Measurements from ENCODE around the gene RHOF. TPM values are rescaled to one million over a fixed set of nuclear protein-coding genes. Genes with fewer than 3 reads are reported as not detected.

RHOF gene
- total RNA-seq, 1 donor from 2014 or later = 9.6 TPM

DNA sequence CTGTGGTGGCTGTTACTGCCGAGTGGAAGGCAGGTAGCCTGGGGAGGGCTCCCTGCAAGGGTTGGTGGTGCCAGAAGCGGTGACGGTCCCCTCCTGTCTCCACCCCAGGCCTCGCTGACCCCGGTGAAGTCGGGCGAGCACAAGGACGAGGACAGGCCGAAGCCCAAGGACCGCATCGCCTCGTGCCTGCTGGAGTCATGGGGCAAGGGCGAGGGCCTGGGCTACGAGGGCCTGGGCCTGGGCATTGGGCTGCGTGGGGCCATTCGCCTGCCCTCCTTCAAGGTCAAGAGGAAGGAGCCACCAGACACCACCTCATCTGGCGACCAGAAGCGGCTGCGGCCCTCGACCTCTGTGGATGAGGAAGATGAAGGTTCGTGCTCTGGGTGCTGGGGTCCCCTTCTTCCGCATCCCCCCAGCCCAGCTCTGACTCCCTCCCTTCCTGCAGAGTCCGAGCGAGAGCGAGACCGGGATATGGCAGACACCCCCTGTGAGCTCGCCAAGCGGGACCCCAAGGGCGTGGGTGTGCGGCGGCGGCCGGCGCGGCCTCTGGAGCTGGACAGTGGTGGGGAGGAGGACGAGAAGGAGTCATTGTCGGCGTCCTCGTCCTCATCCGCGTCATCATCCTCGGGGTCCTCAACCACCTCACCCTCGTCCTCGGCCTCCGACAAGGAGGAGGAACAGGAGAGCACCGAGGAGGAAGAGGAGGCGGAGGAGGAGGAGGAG lies 23.6 kb upstream of the RHOF start:
- no peak for DNase-seq (ENCODE audit: low spot score)
- peaks cover 18% of the 10 kb centered on the region for H3K36me3 Mint-ChIP-seq (ENCODE audit: low read depth)
- TF ChIP-seq, protein P1, sequence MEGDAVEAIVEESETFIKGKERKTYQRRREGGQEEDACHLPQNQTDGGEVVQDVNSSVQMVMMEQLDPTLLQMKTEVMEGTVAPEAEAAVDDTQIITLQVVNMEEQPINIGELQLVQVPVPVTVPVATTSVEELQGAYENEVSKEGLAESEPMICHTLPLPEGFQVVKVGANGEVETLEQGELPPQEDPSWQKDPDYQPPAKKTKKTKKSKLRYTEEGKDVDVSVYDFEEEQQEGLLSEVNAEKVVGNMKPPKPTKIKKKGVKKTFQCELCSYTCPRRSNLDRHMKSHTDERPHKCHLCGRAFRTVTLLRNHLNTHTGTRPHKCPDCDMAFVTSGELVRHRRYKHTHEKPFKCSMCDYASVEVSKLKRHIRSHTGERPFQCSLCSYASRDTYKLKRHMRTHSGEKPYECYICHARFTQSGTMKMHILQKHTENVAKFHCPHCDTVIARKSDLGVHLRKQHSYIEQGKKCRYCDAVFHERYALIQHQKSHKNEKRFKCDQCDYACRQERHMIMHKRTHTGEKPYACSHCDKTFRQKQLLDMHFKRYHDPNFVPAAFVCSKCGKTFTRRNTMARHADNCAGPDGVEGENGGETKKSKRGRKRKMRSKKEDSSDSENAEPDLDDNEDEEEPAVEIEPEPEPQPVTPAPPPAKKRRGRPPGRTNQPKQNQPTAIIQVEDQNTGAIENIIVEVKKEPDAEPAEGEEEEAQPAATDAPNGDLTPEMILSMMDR (IDR thresholded peaks at IDR 0.05) = no peak

DNA sequence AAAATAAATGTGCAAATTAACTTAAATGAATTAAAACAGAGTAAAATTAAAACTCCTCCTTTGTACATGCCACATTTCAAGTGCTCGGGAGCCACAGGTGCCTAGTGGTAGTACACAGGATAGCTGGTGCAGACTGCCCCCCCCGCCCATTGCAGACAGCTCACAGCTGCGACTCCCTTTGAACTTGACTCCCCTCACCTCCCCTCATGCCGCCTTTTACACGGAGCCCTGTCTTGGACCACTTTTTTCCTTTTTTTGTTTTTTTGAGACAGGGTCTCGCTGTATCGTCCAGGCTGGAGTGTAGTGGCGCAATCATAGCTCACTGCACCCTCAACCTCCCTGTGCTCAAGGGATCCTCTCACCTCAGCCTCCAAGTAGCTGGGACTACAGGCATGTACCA lies 21.8 kb upstream of the RHOF start:
- Mint-ChIP-seq H3K27me3 (ENCODE audit: low read depth) (no peaks in the 10 kb centered on the region), H3K36me3 (ENCODE audit: low read depth) (peaks cover 15% of the 10 kb centered on the region), H3K4me1 (ENCODE audit: low read depth) (peaks cover 29% of the 10 kb centered on the region), H3K27ac (ENCODE audit: unreplicated experiment) (peak overlapping the region; percentile 57), H3K4me3 (ENCODE audit: unreplicated experiment) (no peak overlapping the region), H3K9me3 (ENCODE audit: low read depth) (no peaks in the 10 kb centered on the region)
- DNase-seq (ENCODE audit: low spot score) = no peak
- TF ChIP-seq, protein P1 (IDR thresholded peaks at IDR 0.05) = no peak

More for the DNA sequence above, 23.6 kb upstream of the RHOF start:
- Mint-ChIP-seq H3K27ac (ENCODE audit: unreplicated experiment) (no peak overlapping the region), H3K4me3 (ENCODE audit: unreplicated experiment) (no peak overlapping the region), H3K27me3 (ENCODE audit: low read depth) (no peaks in the 10 kb centered on the region), H3K9me3 (ENCODE audit: low read depth) (no peaks in the 10 kb centered on the region), H3K4me1 (ENCODE audit: low read depth) (peaks cover 16% of the 10 kb centered on the region)

DNA sequence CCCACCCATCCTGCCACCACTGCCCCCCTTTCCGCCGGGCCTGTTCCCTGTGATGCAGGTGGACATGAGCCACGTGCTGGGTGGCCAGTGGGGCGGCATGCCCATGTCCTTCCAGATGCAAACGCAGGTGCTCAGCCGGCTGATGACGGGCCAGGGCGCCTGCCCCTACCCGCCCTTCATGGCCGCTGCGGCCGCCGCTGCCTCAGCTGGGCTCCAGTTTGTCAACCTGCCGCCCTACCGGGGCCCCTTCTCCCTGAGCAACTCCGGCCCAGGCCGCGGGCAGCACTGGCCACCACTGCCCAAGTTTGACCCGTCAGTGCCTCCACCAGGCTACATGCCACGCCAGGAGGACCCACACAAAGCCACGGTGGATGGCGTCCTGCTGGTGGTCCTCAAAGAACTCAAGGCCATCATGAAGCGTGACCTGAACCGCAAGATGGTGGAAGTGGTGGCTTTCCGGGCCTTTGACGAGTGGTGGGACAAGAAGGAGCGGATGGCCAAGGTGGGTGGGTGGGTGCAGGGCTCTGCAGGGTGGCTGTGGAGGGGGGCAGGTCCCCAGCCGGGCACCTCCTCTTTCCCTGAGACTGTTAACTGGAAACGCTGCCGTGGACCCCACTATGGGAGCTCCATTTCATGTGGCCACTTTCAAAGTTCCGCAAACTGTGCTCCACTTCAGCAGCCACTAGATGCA lies 21.1 kb upstream of the RHOF start:
- DNase-seq (ENCODE audit: low spot score) = no peak
- Mint-ChIP-seq H3K27ac (ENCODE audit: unreplicated experiment) (no peak overlapping the region), H3K27me3 (ENCODE audit: low read depth) (no peaks in the 10 kb centered on the region), H3K9me3 (ENCODE audit: low read depth) (no peaks in the 10 kb centered on the region), H3K4me3 (ENCODE audit: unreplicated experiment) (no peak overlapping the region), H3K36me3 (ENCODE audit: low read depth) (peaks cover 14% of the 10 kb centered on the region), H3K4me1 (ENCODE audit: low read depth) (peaks cover 29% of the 10 kb centered on the region)
- TF ChIP-seq, protein P1 (IDR thresholded peaks at IDR 0.05) = no peak

DNA sequence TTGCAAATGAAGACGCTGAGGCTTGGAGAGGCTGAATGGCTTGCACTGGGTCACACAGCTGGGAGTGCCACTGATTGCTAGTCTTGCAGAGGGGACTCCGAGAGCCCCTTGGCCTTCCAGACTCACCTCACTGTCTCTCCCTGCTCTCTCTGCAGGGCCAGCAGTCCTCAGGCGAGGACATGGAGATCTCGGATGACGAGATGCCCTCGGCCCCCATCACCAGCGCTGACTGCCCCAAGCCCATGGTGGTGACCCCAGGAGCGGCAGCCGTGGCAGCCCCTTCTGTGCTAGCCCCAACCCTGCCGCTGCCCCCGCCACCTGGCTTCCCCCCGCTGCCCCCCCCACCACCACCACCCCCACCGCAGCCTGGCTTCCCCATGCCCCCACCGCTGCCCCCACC lies 20.5 kb upstream of the RHOF start:
- Mint-ChIP-seq H3K9me3 (ENCODE audit: low read depth) (no peaks in the 10 kb centered on the region), H3K4me1 (ENCODE audit: low read depth) (peaks cover 29% of the 10 kb centered on the region), H3K36me3 (ENCODE audit: low read depth) (peaks cover 13% of the 10 kb centered on the region), H3K27me3 (ENCODE audit: low read depth) (no peaks in the 10 kb centered on the region), H3K4me3 (ENCODE audit: unreplicated experiment) (no peak overlapping the region), H3K27ac (ENCODE audit: unreplicated experiment) (peak overlapping the region; percentile 69)
- DNase-seq (ENCODE audit: low spot score) = no peak
- TF ChIP-seq, protein P1 (IDR thresholded peaks at IDR 0.05) = no peak

DNA sequence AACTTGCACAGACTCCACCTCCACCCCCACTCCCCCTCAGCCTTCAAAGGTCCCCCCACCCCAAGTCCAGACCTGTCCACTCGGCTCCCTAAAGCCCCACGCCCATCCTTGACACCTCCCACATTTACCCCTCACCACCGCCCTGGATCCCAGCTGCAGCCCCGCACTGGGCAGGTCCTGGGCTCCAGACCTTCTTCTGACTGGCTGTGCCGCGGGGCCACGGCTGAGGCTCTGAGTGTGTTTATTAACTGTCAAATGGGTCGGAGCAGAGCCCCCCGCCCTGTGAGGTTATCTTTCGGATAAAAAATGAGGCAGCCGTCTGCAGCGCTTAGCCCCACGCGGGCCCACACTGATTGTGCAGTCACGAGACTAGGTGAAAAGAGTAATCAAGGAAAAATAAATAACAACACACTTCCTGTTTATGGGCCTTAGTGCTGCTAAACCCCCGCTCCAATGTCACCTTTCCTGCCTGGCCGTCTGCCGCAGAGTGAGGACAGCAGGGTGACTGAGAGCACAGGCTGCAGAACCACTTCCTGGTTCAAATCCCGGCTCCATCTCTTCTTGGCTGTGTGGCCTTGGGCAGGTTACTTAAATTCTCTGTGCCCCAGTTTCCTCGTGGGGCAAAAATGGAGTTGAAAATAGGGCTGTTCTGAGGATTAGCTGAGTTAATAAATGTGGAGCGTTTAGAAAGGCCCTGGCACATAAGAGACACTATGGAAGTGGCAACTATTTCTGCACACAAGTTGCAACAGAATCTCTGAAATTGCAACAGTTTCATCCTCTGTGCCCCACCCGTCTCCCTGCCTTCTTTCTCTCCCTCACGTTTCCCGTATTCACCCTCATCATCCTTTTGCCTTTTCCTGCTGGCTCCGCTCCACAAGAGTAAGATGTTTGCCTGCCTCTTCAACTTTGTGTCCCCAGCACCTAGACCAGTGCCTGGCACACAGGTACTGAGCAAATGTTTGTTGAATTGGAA lies 19.7 kb upstream of the RHOF start:
- H3K27me3 Mint-ChIP-seq (ENCODE audit: low read depth) = no peaks in the 10 kb centered on the region
- peak overlapping the region; percentile 80 for H3K4me3 Mint-ChIP-seq (ENCODE audit: unreplicated experiment)
- no peak for DNase-seq (ENCODE audit: low spot score)
- H3K9me3 Mint-ChIP-seq (ENCODE audit: low read depth) = no peaks in the 10 kb centered on the region
- peak overlapping the region; percentile 69 for H3K27ac Mint-ChIP-seq (ENCODE audit: unreplicated experiment)
- TF ChIP-seq, protein P1 (IDR thresholded peaks at IDR 0.05) = no peak
- H3K36me3 Mint-ChIP-seq (ENCODE audit: low read depth) = peaks cover 16% of the 10 kb centered on the region
- H3K4me1 Mint-ChIP-seq (ENCODE audit: low read depth) = peaks cover 29% of the 10 kb centered on the region
